Effector memory CD8-positive, alpha-beta T cell (primary cell): Measurements from ENCODE around the gene FBN1.

Experiments
- ATAC-seq: fragments of 150-1000 bp; cut with Tn5 transposase; replicated peaks from 2 replicates; pipeline ENCODE4 v1.10.0; 2021; ENCODE audit warnings: mild to moderate bottlenecking, moderate library complexity
- DNase-seq, 3 experiments: peaks; one replicate each; pipeline ENCODE4 v3.0.0; 2021
- H3K27ac Mint-ChIP-seq, 2 donors: one replicate each; pipeline ENCODE4 v1.8.0; 2022; ENCODE audit warnings: mild to moderate bottlenecking in 2 of 2, mixed read lengths in 2 of 2, moderate library complexity in 2 of 2
- H3K27me3 Mint-ChIP-seq, 2 donors: one replicate each; pipeline ENCODE4 v1.8.0; 2022; ENCODE audit warnings: mixed read lengths in 2 of 2
- H3K36me3 Mint-ChIP-seq: one replicate; pipeline ENCODE4 v1.8.0; 2022; ENCODE audit warnings: mild to moderate bottlenecking, moderate library complexity, mixed read lengths; ENCODE audit not compliant: insufficient read depth
- H3K4me1 Mint-ChIP-seq, 2 donors: one replicate each; pipeline ENCODE4 v1.8.0; 2022; ENCODE audit warnings: low read depth in 2 of 2, mixed read lengths in 2 of 2
- H3K4me3 Mint-ChIP-seq, 2 donors: one replicate each; pipeline ENCODE4 v1.8.0; 2022; ENCODE audit warnings: mild to moderate bottlenecking in 2 of 2, mixed read lengths in 2 of 2, moderate library complexity in 2 of 2
- H3K9me3 Mint-ChIP-seq, 2 donors: one replicate each; pipeline ENCODE4 v1.8.0; 2022; ENCODE audit warnings: mixed read lengths in 2 of 2

Gene FBN1

DNA sequence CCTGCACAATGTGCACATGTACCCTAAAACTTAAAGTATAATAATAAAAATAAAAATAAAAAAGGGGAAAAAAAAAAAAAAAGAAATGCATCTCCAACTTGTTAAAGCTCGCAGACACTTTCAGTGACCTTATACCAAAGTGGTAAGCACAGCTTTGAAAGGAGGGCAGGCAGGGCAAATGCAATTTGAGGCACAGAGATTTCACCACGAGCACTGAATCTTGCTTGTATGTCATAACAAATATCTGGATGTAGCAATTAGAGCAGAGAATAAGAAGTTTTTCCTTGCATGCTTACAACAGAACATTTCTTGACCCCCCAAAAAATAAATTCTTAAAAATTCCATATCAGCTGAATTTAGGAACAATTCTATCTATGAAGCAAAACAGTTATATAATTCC lies 66.5 kb downstream of the FBN1 start:
- no peak overlapping the region for H3K27ac Mint-ChIP-seq
- H3K9me3 Mint-ChIP-seq: peaks cover 0 to 2% of the 10 kb centered on the region in 2 donors
- no peaks in the 10 kb centered on the region for H3K4me1 Mint-ChIP-seq
- peaks cover 0 to 8% of the 10 kb centered on the region in 2 donors for H3K27me3 Mint-ChIP-seq
- ATAC-seq (no peak), DNase-seq (no peak)
- H3K4me3 Mint-ChIP-seq: no peak overlapping the region
- H3K36me3 Mint-ChIP-seq: no peaks in the 10 kb centered on the region

GRCh38 chr15:48577469-48577868 lies 68.0 kb downstream of the FBN1 start:
- no peak overlapping the region for H3K27ac Mint-ChIP-seq
- DNase-seq (no peak), ATAC-seq (no peak)

GRCh38 chr15:48574187-48574586 lies 71.3 kb downstream of the FBN1 start:
- H3K27me3 Mint-ChIP-seq: peaks cover 0 to 11% of the 10 kb centered on the region in 2 donors
- no peak overlapping the region for H3K27ac Mint-ChIP-seq
- ATAC-seq (no peak), DNase-seq (no peak)
- no peak overlapping the region for H3K4me3 Mint-ChIP-seq
- peaks cover 0 to 2% of the 10 kb centered on the region in 2 donors for H3K9me3 Mint-ChIP-seq
- H3K36me3 Mint-ChIP-seq: no peaks in the 10 kb centered on the region
- no peaks in the 10 kb centered on the region for H3K4me1 Mint-ChIP-seq

More at GRCh38 chr15:48577469-48577868, 68.0 kb downstream of the FBN1 start:
- H3K9me3 Mint-ChIP-seq: peaks cover 0 to 2% of the 10 kb centered on the region in 2 donors
- no peaks in the 10 kb centered on the region for H3K4me1 Mint-ChIP-seq
- H3K36me3 Mint-ChIP-seq: no peaks in the 10 kb centered on the region
- peaks cover 0 to 11% of the 10 kb centered on the region in 2 donors for H3K27me3 Mint-ChIP-seq
- H3K4me3 Mint-ChIP-seq: no peak overlapping the region

- DNase-seq (no peak), ATAC-seq (no peak)
- Mint-ChIP-seq H3K9me3 (peaks cover 0 to 2% of the 10 kb centered on the region in 2 donors), H3K36me3 (no peaks in the 10 kb centered on the region), H3K4me3 (no peak overlapping the region), H3K27me3 (peaks cover 0 to 11% of the 10 kb centered on the region in 2 donors), H3K27ac (no peak overlapping the region), H3K4me1 (no peaks in the 10 kb centered on the region)
Observed at GRCh38 chr15:48573780-48574179, 71.7 kb downstream of the FBN1 start.

GRCh38 chr15:48572823-48573222 lies 72.7 kb downstream of the FBN1 start:
- Mint-ChIP-seq H3K27ac (no peak overlapping the region), H3K4me3 (no peak overlapping the region), H3K4me1 (no peaks in the 10 kb centered on the region), H3K9me3 (peaks cover 0 to 2% of the 10 kb centered on the region in 2 donors), H3K36me3 (no peaks in the 10 kb centered on the region), H3K27me3 (peaks cover 0 to 17% of the 10 kb centered on the region in 2 donors)
- DNase-seq: no peak
- ATAC-seq: no peak

- H3K27me3 Mint-ChIP-seq: peaks cover 0 to 23% of the 10 kb centered on the region in 2 donors
- H3K4me1 Mint-ChIP-seq: no peaks in the 10 kb centered on the region
- no peak overlapping the region for H3K27ac Mint-ChIP-seq
- ATAC-seq (no peak), DNase-seq (no peak)
- peaks cover 0 to 2% of the 10 kb centered on the region in 2 donors for H3K9me3 Mint-ChIP-seq
- no peaks in the 10 kb centered on the region for H3K36me3 Mint-ChIP-seq
- H3K4me3 Mint-ChIP-seq: no peak overlapping the region
Observed at GRCh38 chr15:48571510-48571909, 74.0 kb downstream of the FBN1 start.

GRCh38 chr15:48570822-48571221 lies 74.7 kb downstream of the FBN1 start:
- no peaks in the 10 kb centered on the region for H3K36me3 Mint-ChIP-seq
- no peaks in the 10 kb centered on the region for H3K4me1 Mint-ChIP-seq
- ATAC-seq (no peak), DNase-seq (no peak)
- no peak overlapping the region for H3K4me3 Mint-ChIP-seq
- no peak overlapping the region for H3K27ac Mint-ChIP-seq
- H3K9me3 Mint-ChIP-seq: no peaks in the 10 kb centered on the region
- H3K27me3 Mint-ChIP-seq: peaks cover 0 to 17% of the 10 kb centered on the region in 2 donors

DNA sequence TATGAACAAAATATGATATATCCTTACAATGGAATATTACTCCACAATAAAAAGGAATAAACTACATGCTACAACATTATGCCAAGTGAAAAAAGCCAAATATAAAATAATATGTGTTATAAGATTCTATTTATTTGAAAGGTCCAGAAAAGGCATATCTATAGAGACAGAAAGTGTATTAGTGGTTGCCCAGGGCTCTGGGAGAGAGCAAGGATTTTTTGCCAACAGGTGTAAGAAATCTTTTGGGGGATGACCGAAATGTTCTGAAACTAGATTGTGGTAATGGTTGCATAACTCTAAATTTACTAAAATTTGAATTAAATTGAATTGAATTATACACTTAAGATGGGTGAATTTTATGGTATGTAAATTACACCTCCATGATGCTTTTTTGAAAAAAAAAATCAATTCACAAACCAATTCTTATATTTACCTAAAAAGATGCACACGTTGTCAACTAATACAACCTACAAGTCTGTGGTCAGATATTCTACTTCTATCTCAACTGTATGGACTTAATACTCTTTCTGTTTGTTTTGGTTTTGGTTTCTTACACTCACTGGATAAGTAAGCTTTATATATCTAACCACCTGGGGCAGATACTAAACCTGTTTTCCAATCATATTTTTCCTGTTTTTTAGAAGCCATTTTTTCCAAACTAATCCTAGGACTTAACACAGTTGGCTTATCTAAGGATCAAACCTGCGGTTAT lies 75.8 kb downstream of the FBN1 start:
- Mint-ChIP-seq H3K27ac (no peak overlapping the region), H3K36me3 (no peaks in the 10 kb centered on the region), H3K9me3 (no peaks in the 10 kb centered on the region), H3K4me3 (no peak overlapping the region), H3K4me1 (no peaks in the 10 kb centered on the region), H3K27me3 (peaks cover 0 to 17% of the 10 kb centered on the region in 2 donors)
- DNase-seq (no peak), ATAC-seq (no peak)

DNA sequence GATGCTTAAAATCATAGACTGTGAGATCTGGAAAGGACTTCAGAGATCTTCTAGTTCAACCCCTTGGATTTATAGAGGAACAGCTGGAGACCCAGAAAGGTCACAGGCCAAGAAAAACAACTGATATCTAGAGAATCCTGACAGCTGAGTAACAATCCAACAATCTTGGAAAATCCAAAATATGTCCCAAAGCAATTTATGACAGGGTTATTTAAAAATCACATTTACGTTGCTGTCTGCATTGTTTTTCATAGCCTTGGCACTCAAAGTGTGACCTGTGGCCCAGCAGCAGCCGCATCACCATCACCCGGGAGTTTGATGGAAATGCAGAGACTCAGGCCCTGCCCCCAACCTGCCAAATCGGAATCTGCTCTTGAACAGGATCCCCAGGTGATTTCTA lies 78.8 kb downstream of the FBN1 start:
- DNase-seq (no peak), ATAC-seq (no peak)
- H3K27me3 Mint-ChIP-seq: peaks cover 0 to 12% of the 10 kb centered on the region in 2 donors
- no peaks in the 10 kb centered on the region for H3K4me1 Mint-ChIP-seq
- no peak overlapping the region for H3K4me3 Mint-ChIP-seq
- no peaks in the 10 kb centered on the region for H3K9me3 Mint-ChIP-seq
- no peaks in the 10 kb centered on the region for H3K36me3 Mint-ChIP-seq
- H3K27ac Mint-ChIP-seq: no peak overlapping the region

GRCh38 chr15:48565560-48566482 lies 79.7 kb downstream of the FBN1 start:
- no peak for DNase-seq
- H3K4me3 Mint-ChIP-seq: no peak overlapping the region
- no peaks in the 10 kb centered on the region for H3K9me3 Mint-ChIP-seq

GRCh38 chr15:48564690-48565089 lies 80.8 kb downstream of the FBN1 start:
- Mint-ChIP-seq H3K27me3 (peaks cover 6 to 12% of the 10 kb centered on the region in 2 donors), H3K27ac (no peak overlapping the region), H3K4me3 (no peak overlapping the region), H3K36me3 (no peaks in the 10 kb centered on the region), H3K4me1 (no peaks in the 10 kb centered on the region), H3K9me3 (no peaks in the 10 kb centered on the region)
- ATAC-seq (no peak), DNase-seq (no peak)

More at GRCh38 chr15:48565560-48566482, 79.7 kb downstream of the FBN1 start:
- no peak overlapping the region for H3K27ac Mint-ChIP-seq
- peaks cover 0 to 12% of the 10 kb centered on the region in 2 donors for H3K27me3 Mint-ChIP-seq
- H3K36me3 Mint-ChIP-seq: no peaks in the 10 kb centered on the region
- no peaks in the 10 kb centered on the region for H3K4me1 Mint-ChIP-seq
- ATAC-seq: no peak

DNA sequence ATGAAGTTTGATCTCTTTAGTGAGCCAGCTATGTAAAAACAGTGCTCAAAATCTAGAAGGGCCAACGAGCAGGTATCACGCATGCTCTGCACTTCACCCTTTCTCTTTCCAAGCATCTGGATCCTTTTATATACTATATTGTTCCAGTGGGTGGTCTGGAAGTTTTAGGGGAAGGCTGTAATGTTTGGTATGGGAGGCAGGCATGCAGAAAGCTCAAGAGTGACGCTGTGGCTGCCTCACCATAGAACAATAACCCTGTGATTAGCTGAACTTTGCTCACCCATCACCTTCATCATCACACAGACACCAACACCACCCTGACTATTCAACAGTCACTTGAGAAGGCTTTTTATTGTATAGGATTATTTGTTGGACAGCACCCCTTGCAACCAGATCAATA lies 81.6 kb downstream of the FBN1 start:
- no peak overlapping the region for H3K4me3 Mint-ChIP-seq
- no peak overlapping the region for H3K27ac Mint-ChIP-seq
- H3K9me3 Mint-ChIP-seq: no peaks in the 10 kb centered on the region
- H3K27me3 Mint-ChIP-seq: peaks cover 6 to 12% of the 10 kb centered on the region in 2 donors
- DNase-seq (no peak), ATAC-seq (no peak)
- no peaks in the 10 kb centered on the region for H3K36me3 Mint-ChIP-seq
- H3K4me1 Mint-ChIP-seq: no peaks in the 10 kb centered on the region

DNA sequence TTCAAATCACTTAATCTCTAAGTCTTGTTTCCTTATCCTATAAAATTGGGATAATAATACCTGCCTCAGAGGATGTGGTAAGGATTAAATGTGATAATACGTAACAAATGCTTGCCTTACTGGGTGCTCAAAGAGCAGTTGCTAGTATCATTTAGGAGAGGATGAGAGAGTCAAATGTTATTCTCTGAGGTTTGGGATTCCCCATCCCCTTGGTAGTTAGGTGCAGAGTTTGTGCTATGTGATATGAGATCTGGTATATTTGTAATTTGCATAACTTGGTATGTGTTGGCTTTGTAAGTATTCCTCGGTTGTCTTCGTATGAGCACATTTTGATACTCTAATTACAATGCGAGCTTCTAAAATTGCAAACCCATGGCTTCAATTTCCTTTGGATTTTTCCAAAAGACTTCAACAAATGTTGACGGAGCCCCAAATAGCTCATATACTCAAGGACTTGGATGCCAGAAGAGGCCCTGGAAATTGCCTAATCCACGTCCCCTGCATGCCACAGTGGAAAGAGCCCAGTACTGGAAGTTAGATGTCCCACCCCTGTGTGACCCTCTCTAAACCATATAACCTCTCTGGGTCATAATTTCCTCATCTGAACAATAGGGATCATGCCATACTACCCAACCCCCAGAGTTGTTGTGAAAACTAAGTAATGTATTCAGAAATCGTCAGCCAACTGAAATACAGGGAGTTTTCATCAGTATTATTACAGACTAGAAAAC lies 85.0 kb downstream of the FBN1 start:
- Mint-ChIP-seq H3K27me3 (peaks cover 0 to 17% of the 10 kb centered on the region in 2 donors), H3K27ac (no peak overlapping the region), H3K9me3 (no peaks in the 10 kb centered on the region), H3K4me1 (no peaks in the 10 kb centered on the region), H3K4me3 (no peak overlapping the region), H3K36me3 (no peaks in the 10 kb centered on the region)
- ATAC-seq (no peak), DNase-seq (no peak)
